ENCODE measurements around the gene F11R.
"Not testable (repeated sequence)": the region's sequence is repeated elsewhere in the genome, so short reads cannot be mapped to it uniquely, and the experiment has no call there.

Gene F11R

DNA sequence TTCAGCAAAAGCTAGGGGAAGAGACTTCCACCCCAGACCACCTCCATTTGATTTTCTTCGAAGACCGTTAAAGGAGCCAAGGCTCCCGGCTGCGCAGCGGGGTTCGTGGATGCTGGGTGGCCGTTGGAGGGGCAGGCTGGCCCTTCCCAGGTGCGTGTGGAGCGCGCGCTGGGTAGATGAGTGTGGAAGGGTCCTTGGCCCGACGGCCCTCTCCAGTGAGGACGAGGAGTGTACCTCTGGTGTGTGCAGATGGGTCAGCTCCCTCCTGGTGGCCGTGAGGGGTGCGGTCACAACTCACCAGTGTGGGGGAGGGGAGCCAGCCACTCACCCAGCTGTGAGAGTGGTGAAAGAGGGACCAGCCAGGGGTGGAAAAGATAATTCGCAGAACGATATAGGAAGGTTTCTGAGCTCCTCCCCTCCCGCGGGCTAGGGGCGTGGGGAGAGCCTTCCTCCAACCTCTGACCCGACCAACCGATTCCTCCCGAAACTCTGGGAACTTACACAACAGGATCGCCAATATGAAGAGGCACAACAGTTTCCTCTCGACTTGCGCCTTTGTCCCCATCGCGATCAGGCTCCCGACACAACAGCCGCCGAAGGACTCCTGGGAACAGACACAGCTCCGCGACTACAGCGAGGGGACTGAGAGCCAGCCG, at the start of gene F11R:
Gene F11R (minus strand): TSS at position 644 of the 656 bp plus-strand sequence. CDS start 79 bp downstream, at position 565.
- no peak for DNase-seq (ENCODE audit: low read depth in 2 of 2)

- DNase-seq (ENCODE audit: low read depth in 2 of 2), result no peak
Observed at GRCh38 chr1:161069731-161070270, 48.8 kb upstream of the F11R start, which contains the start of gene ARHGAP30. Gene ARHGAP30, minus strand, starts transcription at chr1:161069891. Its CDS starts 267 bp downstream, at chr1:161069624.

DNA sequence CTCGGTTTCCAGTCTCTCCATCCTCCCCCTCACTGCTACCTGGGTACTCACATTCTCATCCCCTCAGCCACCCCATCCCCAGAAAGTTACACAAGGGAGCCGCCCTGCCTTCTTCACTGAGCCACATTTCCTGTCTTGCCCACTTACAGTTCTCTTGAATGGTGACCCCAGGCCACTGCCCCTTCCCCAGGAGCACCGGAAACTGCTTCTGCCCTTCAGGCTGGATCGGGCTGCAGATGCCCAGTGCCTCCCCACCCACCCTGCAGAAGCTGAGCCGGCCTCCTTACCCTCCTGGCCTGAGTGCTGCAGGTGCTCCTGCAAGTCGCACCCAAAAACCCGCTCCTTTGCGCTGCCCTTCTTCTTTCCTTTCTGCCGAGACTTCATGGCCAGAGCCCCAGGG, 48.3 kb upstream of the F11R start:
- DNase-seq (ENCODE audit: low read depth in 2 of 2), result no peak

- no peak for DNase-seq (ENCODE audit: low read depth in 2 of 2)
Observed at GRCh38 chr1:161068306-161069234, 47.6 kb upstream of the F11R start.

DNA sequence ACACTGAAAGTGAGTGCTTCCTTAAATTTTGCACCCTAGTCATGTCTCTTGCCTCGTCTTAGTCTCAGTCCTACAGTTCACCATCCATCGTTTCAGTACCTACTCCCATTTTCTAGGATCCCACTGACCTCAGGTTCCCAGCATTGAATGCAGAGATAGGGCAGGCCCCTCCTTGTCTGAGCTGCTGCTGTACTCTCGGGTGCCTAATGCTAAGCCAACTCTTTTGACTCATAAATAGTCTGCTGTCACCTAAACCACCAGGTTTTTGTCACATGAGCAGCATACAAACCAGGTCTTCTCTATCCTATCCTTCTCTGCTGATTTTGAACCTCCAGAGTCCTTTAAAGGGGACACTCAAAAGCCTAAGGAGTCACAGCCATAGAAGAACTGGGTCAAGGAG, 45.7 kb upstream of the F11R start:
- no peak for DNase-seq (ENCODE audit: low read depth in 2 of 2)

GRCh38 chr1:161065681-161066080, 44.7 kb upstream of the F11R start:
- DNase-seq (ENCODE audit: low read depth in 2 of 2), result not testable (repeated sequence)

- not testable (repeated sequence) for DNase-seq (ENCODE audit: low read depth in 2 of 2)
Observed at GRCh38 chr1:161063936-161064335, 43.0 kb upstream of the F11R start.

DNA sequence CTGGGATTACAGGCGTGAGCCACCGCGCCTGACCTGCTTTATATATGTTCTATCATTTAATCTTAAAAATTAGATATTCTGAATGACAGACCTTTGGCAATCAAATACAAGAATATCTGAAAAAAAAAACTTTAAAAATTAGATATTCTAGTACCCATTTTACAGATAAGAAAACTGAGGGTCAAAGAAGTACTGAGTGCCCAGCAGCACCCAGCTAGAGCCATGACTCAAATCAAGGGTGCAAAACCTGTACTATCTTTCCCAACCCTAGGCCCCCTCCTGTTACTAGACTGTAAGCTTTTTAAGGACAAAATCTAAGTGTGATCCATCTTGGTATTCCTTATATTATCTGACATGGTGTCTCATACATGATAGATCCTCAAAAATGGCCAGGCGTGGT, 40.5 kb upstream of the F11R start:
- DNase-seq (ENCODE audit: low read depth in 2 of 2), result no peak

DNA sequence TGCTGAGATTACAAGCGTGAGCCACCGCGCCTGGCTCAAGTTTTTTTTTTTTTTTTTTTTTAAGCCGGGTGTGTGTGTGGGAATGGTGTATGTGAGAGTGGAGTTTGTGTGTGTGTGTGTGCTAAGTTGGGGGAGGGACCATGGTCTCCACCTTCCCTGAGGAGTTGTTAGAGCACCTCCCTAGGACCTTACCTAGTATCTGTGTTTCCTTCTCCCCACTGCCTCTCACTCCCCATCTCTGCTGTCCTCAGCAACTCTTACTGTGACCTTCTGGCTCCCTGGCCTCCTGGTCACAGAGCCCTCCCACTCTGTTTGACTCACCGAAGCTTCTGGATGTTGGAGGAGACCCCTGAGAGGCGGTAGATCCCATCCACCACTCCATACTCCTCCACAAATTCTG, 38.3 kb upstream of the F11R start:
- DNase-seq (ENCODE audit: low read depth in 2 of 2), result no peak

- no peak for DNase-seq (ENCODE audit: low read depth in 2 of 2)
Observed at GRCh38 chr1:161054805-161055204, 33.9 kb upstream of the F11R start.

DNA sequence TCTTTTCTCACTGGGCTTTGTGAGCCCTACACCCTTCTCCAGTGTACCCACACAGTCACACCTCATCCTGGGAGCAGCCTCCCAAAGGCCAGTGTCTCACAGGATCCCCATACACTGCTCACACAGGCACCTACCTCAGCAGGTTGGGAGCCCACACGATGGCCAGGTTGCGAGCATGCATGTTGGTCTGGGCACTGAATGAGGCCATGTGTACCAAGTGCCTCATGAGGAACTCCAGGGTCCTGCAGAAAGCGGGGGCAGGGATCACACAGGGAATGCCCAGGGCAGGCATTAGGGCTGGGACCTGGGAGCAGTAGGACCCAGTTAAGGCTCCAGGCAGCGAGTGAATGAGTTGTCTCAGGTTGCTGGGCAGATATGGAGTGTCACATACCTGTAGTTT, 33.3 kb upstream of the F11R start:
- no peak for DNase-seq (ENCODE audit: low read depth in 2 of 2)

- DNase-seq (ENCODE audit: low read depth in 2 of 2), result no peak
Observed at GRCh38 chr1:161052899-161053298, 31.9 kb upstream of the F11R start.

GRCh38 chr1:161051219-161051618, 30.3 kb upstream of the F11R start:
- no peak for DNase-seq (ENCODE audit: low read depth in 2 of 2)

GRCh38 chr1:161048949-161049722, 28.2 kb upstream of the F11R start:
- no peak for DNase-seq (ENCODE audit: low read depth in 2 of 2)

GRCh38 chr1:161047436-161048420, 26.8 kb upstream of the F11R start:
- no peak for DNase-seq (ENCODE audit: low read depth in 2 of 2)

- DNase-seq (ENCODE audit: low read depth in 2 of 2), result no peak
Observed at GRCh38 chr1:161046605-161047228, 25.8 kb upstream of the F11R start.

GRCh38 chr1:161045736-161046604, 25.0 kb upstream of the F11R start, which contains the start of gene USF1:
Gene USF1, minus strand, starts transcription at chr1:161045977. Its CDS starts 2,702 bp downstream, at chr1:161043275.
- DNase-seq (ENCODE audit: low read depth in 2 of 2), result peak; percentile 85 to 86

- DNase-seq (ENCODE audit: low read depth in 2 of 2), result peak in 1 of 2 experiments; percentile 1
Observed at GRCh38 chr1:161044908-161045735, 24.2 kb upstream of the F11R start.
